Fibroblast of mammary gland (primary cell): ENCODE results near the gene SYT12.

Experiments
- DNase-seq: peaks from one replicate; pipeline ENCODE4 v3.0.0-alpha.2; 2010; ENCODE audit warnings: low read depth
- H3K4me3 ChIP-seq: 2 replicates; pipeline ENCODE4 v1.5.1; 2011; ENCODE audit warnings: low read depth, mild to moderate bottlenecking, low read length, moderate library complexity; ENCODE audit not compliant: control insufficient read depth
- TF ChIP-seq, protein P1 (sequence below): conservative IDR thresholded peaks from 2 replicates; pipeline ENCODE4 v1.5.1; 2011; ENCODE audit warnings: low read depth, low read length, inconsistent platforms; ENCODE audit not compliant: control insufficient read depth, insufficient read depth

SYT12 gene

GRCh38 chr11:67034350-67034749, 11.4 kb downstream of the SYT12 start:
- DNase-seq, result no peak
- no peak overlapping the region for H3K4me3 ChIP-seq
- TF ChIP-seq, protein P1, sequence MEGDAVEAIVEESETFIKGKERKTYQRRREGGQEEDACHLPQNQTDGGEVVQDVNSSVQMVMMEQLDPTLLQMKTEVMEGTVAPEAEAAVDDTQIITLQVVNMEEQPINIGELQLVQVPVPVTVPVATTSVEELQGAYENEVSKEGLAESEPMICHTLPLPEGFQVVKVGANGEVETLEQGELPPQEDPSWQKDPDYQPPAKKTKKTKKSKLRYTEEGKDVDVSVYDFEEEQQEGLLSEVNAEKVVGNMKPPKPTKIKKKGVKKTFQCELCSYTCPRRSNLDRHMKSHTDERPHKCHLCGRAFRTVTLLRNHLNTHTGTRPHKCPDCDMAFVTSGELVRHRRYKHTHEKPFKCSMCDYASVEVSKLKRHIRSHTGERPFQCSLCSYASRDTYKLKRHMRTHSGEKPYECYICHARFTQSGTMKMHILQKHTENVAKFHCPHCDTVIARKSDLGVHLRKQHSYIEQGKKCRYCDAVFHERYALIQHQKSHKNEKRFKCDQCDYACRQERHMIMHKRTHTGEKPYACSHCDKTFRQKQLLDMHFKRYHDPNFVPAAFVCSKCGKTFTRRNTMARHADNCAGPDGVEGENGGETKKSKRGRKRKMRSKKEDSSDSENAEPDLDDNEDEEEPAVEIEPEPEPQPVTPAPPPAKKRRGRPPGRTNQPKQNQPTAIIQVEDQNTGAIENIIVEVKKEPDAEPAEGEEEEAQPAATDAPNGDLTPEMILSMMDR, result no peak

- TF ChIP-seq, protein P1, result no peak
- DNase-seq, result no peak
- H3K4me3 ChIP-seq, result no peak overlapping the region
Measured at GRCh38 chr11:67040147-67040546, 17.2 kb downstream of the SYT12 start.

DNA sequence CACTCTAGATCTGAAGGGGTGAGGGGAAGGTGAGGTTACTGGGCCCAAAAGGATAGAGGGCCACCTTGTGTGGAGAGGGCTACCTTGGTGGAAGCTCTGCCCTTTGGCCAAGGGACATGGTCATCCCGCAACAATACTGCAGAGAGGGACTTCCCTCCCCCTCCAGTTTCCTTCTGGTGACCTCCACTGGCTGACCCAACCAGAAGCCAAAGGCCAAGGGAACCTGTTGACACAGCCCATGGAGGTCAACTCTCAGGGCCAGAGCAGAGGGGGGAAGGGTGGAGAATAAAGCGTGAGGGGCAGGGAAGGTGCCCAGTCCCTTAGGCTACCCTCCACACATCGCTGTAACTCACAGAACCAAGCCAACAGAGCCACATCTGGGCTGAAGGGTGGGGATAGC, 18.7 kb downstream of the SYT12 start:
- TF ChIP-seq, protein P1, result no peak
- no peak overlapping the region for H3K4me3 ChIP-seq
- no peak for DNase-seq

DNA sequence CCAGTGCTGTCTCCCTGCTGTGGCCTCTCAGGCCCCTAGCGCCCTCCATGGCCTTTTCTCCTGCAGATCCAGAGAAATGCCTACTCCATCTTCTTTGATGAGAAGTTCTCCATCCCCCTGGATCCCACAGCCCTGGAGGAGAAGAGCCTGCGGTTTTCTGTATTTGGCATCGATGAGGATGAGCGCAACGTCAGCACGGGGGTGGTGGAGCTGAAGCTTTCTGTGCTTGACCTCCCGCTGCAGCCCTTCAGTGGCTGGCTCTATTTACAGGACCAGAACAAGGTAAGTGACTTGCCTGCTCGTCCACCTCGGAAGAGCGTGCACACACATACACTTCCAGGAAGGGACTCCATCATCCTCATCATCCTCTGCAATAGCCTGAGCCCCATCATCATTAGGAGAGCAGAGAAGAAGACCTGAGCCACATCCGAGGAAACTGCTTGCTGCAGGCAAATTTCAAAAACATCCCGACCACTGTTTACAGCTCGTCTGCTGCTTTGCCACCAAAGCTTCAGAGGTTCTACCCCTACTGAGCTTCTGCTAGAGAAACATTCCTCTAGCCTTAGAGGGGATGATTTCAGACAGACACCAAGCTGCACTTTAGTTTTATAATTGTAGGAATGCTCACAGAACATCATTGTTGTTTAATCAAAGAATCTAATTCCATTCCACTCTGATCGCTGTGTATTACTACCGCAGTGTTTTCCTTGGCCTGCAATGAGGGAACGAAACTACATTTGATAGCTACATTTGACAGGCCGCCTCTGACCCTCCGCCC, 20.8 kb downstream of the SYT12 start:
- TF ChIP-seq, protein P1, result no peak
- peak; percentile 78 for DNase-seq
- H3K4me3 ChIP-seq, result no peak overlapping the region

- H3K4me3 ChIP-seq, result no peak overlapping the region
- no peak for DNase-seq
- TF ChIP-seq, protein P1, result no peak
Measured at GRCh38 chr11:67044496-67044895, 21.6 kb downstream of the SYT12 start.

GRCh38 chr11:67045314-67045713, 22.4 kb downstream of the SYT12 start:
- peak; percentile 96 for DNase-seq
- no peak overlapping the region for H3K4me3 ChIP-seq
- TF ChIP-seq, protein P1, result no peak
